ENCODE results near the gene CDH11. TPM values are rescaled to one million over a fixed set of nuclear protein-coding genes. Genes with fewer than 3 reads are reported as not detected.

Gene CDH11
- total RNA-seq, 2 experiments from 2014 or later, result not detected

GRCh38 chr16:65120831-65121721 lies 787 bp downstream of the CDH11 start:
- no peak for TF ChIP-seq EZH2phosphoT487 (IDR thresholded peaks at IDR 0.05; ENCODE audit: borderline replicate concordance, low read depth, low read length)
- TF ChIP-seq CTCF (conservative IDR thresholded peaks at IDR 0.05; ENCODE audit: low read length), result no peak

GRCh38 chr16:65120461-65120830 lies 1.4 kb downstream of the CDH11 start:
- no peak overlapping the region for H2AFZ ChIP-seq (ENCODE audit: low read length)
- no peaks in the 10 kb centered on the region for H3K9me2 ChIP-seq (ENCODE audit: insufficient read depth, low read length)
- no peaks in the 10 kb centered on the region for H4K20me1 ChIP-seq (ENCODE audit: insufficient read depth, low read length)
- CTCF ChIA-PET (ENCODE audit: unreplicated experiment), result no interaction called here
- DNase-seq (ENCODE audit: low spot score), result no peak
- no peaks in the 10 kb centered on the region for H3K36me3 ChIP-seq (ENCODE audit: insufficient read depth, low read length)
- intact Hi-C loops (cut with micrococcal nuclease; ENCODE audit: unreplicated experiment), result no loop called here
- POLR2A ChIA-PET, result no interaction called here
- H3K79me2 ChIP-seq (ENCODE audit: insufficient read depth, low read depth, low read length), result no peaks in the 10 kb centered on the region
- H3K4me3 ChIP-seq (ENCODE audit: low read depth, low read length, poor library complexity, severe bottlenecking), result no peak overlapping the region
- TF ChIP-seq EZH2phosphoT487 (IDR thresholded peaks at IDR 0.05; ENCODE audit: borderline replicate concordance, low read depth, low read length) (no peak), CTCF (conservative IDR thresholded peaks at IDR 0.05; ENCODE audit: low read length) (no peak)
- no peak overlapping the region for H3K4me2 ChIP-seq (ENCODE audit: low read length)
- H3K27ac ChIP-seq (ENCODE audit: low read depth, low read length, poor library complexity, severe bottlenecking), result no peak overlapping the region
- H3K4me1 ChIP-seq (ENCODE audit: insufficient read depth, low read length, poor library complexity, severe bottlenecking), result peaks cover 9% of the 10 kb centered on the region
- BruUV-seq (replicated peaks), result no TSS peak
- H3K9me3 ChIP-seq (ENCODE audit: low read length), result no peaks in the 10 kb centered on the region

More at GRCh38 chr16:65120831-65121721, 787 bp downstream of the CDH11 start:
- Histone ChIP-seq H3K9me3 (ENCODE audit: low read length) (no peaks in the 10 kb centered on the region), H3K36me3 (ENCODE audit: insufficient read depth, low read length) (no peaks in the 10 kb centered on the region), H3K4me3 (ENCODE audit: low read depth, low read length, poor library complexity, severe bottlenecking) (no peak overlapping the region), H3K4me2 (ENCODE audit: low read length) (no peak overlapping the region), H2AFZ (ENCODE audit: low read length) (no peak overlapping the region), H4K20me1 (ENCODE audit: insufficient read depth, low read length) (no peaks in the 10 kb centered on the region), H3K4me1 (ENCODE audit: insufficient read depth, low read length, poor library complexity, severe bottlenecking) (peaks cover 9% of the 10 kb centered on the region), H3K27ac (ENCODE audit: low read depth, low read length, poor library complexity, severe bottlenecking) (no peak overlapping the region), H3K9me2 (ENCODE audit: insufficient read depth, low read length) (no peaks in the 10 kb centered on the region), H3K79me2 (ENCODE audit: insufficient read depth, low read depth, low read length) (no peaks in the 10 kb centered on the region)
- intact Hi-C loops (cut with micrococcal nuclease; ENCODE audit: unreplicated experiment), result no loop called here
- no TSS peak for BruUV-seq (replicated peaks)
- DNase-seq (ENCODE audit: low spot score), result no peak
- POLR2A ChIA-PET, result no interaction called here
- CTCF ChIA-PET (ENCODE audit: unreplicated experiment), result no interaction called here

GRCh38 chr16:65119901-65120401 lies 1.9 kb downstream of the CDH11 start:
- H3K4me2 ChIP-seq (ENCODE audit: low read length), result no peak overlapping the region
- no peak for DNase-seq (ENCODE audit: low spot score)
- no peaks in the 10 kb centered on the region for H3K79me2 ChIP-seq (ENCODE audit: insufficient read depth, low read depth, low read length)
- no peak overlapping the region for H3K4me3 ChIP-seq (ENCODE audit: low read depth, low read length, poor library complexity, severe bottlenecking)
- no peak overlapping the region for H2AFZ ChIP-seq (ENCODE audit: low read length)
- no peaks in the 10 kb centered on the region for H3K9me3 ChIP-seq (ENCODE audit: low read length)
- ChIA-PET CTCF (ENCODE audit: unreplicated experiment) (no interaction called here), POLR2A (no interaction called here)
- BruUV-seq (replicated peaks), result no TSS peak
- H3K36me3 ChIP-seq (ENCODE audit: insufficient read depth, low read length), result no peaks in the 10 kb centered on the region
- H3K4me1 ChIP-seq (ENCODE audit: insufficient read depth, low read length, poor library complexity, severe bottlenecking), result peaks cover 9% of the 10 kb centered on the region
- H3K27ac ChIP-seq (ENCODE audit: low read depth, low read length, poor library complexity, severe bottlenecking), result no peak overlapping the region
- H4K20me1 ChIP-seq (ENCODE audit: insufficient read depth, low read length), result no peaks in the 10 kb centered on the region
- intact Hi-C loops (cut with micrococcal nuclease; ENCODE audit: unreplicated experiment), result loop anchor here (2.0 kb wide), 1 partner anchor 1759 kb away; no protein-coding TSS in a partner anchor
- no peaks in the 10 kb centered on the region for H3K9me2 ChIP-seq (ENCODE audit: insufficient read depth, low read length)
- TF ChIP-seq EZH2phosphoT487 (IDR thresholded peaks at IDR 0.05; ENCODE audit: borderline replicate concordance, low read depth, low read length), result no peak
- TF ChIP-seq CTCF (conservative IDR thresholded peaks at IDR 0.05; ENCODE audit: low read length), result no peak

All from OCI-LY7 (cell line).